NCI-H2081 treated with DMSO at 0.1 percent for 48 hours (cell line): Measurements from ENCODE around the gene TEX36.
"Not testable (repeated sequence)": the region's sequence is repeated elsewhere in the genome, so short reads cannot be mapped to it uniquely, and the experiment has no call there.

Experiments
- DNase-seq: peaks from one replicate; lab custom pipeline; 2025; lab: John Stamatoyannopoulos, UW

The TEX36 gene

DNA sequence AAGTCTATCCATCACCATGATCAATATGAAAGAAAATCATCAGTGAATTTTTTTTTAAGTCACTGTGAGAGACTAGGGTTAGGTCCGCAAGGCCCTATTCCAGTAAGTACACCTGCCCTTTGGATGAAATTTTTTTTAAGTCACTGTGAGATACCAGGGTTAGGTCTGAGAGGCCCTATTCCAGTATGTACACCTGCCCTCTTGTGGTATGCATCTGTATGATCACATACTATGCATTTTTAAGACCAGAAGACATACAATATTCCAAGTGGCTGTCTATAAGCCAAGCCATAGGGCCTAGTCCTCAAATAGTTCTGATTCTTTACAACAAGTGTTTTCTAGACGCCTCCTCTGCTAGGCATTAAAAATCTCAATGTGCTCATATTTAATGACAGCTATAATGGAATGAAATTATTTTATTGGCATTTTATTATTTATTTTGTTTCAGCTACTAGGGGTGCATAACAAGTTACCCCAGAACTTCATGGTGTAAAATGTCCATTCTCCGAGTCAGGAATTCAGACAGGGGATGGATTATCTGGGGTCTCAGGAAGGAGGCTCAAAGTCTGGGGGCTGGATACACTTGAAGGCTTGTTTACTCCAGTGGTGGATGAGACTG lies 53.1 kb downstream of the TEX36 start:
- peak; percentile 11 for DNase-seq

GRCh38 chr10:125628104-125629049 lies 54.6 kb downstream of the TEX36 start:
- DNase-seq = no peak

GRCh38 chr10:125627646-125628045 lies 55.3 kb downstream of the TEX36 start:
- no peak for DNase-seq

DNA sequence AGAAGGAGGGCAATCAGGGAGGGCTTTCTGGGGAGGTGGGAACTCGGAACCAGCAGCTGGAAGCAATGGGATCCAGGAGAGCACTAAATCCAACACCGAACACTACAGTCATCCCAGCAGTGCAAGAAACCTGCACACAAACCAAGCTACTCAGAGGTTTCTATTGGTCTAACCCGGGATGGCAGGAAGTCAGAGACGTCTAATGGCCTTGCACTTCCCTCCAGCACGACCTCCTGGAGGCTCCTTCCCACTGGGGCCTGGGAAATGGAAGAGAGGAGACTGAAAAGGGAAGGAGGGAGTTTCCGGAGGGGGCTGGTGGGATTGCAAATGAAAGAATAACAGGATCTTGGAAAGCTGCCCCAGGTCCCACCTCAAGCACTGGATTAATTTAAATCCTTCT lies 56.3 kb downstream of the TEX36 start:
- DNase-seq = no peak

GRCh38 chr10:125625586-125625985 lies 57.4 kb downstream of the TEX36 start:
- no peak for DNase-seq

DNA sequence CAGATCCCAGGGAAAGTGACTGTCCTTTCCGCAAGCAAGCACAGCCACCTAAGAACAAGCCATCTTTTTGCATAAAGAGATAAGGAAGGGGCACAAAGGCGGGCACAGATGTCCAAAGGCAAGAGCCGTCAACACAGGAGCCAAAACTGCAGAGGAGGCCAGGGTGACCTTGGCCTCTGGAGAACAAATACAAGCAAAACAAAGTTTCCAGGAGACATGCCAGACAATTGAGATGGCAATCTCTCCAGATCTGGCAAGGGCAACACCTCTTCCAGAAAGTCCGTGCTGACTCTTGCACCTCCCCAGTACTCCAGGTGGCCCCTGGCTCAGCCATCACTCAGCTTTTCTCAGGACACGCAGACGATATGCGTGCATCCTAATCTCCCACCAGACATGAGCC lies 58.2 kb downstream of the TEX36 start:
- DNase-seq = no peak

DNA sequence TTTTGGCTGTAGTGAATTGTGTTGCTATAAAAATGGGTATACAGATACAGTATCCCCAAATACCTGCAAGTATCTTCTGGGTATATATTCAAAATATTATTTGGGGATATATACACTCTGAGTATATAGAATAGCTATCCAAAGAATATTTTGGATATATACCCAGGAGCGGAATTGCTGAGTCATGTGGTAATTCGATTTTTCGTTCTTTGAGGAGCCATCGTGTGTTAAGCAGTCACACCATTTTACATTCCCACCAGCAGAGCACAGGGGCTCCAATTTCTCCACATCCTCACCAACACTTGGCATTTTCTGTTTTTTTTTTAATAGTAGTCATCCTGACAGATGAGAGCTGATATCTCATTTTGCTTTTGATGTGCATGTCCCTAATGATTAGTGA lies 61.9 kb downstream of the TEX36 start:
- no peak for DNase-seq

DNA sequence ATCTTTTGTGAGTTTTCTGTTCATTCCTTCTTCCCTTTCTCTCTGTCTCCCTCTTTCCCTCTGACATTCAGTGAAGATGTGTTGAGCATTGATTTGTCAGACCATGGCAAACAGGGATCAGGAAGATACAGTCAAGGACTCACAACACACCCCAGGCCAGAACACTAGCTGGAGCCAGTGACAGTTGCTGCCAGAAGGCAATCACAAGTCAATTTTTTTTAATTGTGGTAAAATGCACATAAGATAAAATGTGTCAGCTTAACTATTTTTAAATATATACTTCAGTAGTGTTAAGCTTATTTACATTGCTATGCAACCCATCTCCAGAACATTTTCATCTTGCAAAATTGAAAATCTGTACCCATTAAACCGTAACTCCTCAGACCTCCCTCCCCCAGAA lies 62.6 kb downstream of the TEX36 start:
- no peak for DNase-seq

DNA sequence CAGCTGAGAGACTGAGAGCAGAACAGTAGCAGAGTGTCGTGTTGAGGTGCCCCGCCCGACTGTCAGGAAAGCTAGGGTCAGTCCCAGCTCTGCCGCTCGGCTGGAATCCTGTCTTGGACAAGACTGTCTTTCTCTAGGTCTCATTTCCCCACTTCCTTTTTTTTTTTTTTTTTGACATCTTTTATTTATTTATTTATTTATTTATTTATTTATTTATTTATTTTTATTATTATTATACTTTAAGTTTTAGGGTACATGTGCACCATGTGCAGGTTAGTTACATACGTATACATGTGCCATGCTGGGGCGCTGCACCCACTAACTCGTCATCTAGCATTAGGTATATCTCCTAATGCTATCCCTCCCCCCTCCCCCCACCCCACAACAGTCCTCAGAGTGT lies 69.9 kb downstream of the TEX36 start:
- DNase-seq = not testable (repeated sequence)

- no peak for DNase-seq
Measured at GRCh38 chr10:125611756-125612155, 71.2 kb downstream of the TEX36 start.

GRCh38 chr10:125611216-125611615 lies 71.7 kb downstream of the TEX36 start:
- no peak for DNase-seq

DNA sequence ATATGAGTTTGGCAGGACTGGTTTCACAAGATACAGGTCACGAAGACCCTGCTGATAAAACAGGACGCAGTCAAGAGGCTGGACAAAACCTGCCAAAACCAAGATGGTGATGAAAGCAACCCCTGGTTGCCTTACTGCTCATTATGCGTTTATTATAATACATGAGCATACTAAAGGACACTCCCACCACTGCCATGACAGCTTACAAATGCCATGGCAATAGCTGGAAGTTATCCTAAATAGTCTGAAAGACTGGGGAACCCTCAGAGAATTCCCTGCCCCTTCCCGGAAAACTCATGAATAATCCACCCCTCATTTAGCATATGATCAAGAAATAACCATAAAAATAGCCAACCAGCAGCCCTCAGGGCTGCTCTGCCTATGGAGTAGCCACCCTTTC lies 73.1 kb downstream of the TEX36 start:
- DNase-seq = no peak

GRCh38 chr10:125608474-125608873 lies 74.5 kb downstream of the TEX36 start:
- no peak for DNase-seq

- DNase-seq = no peak
Measured at GRCh38 chr10:125607689-125608290, 75.2 kb downstream of the TEX36 start.

GRCh38 chr10:125606414-125607010 lies 76.5 kb downstream of the TEX36 start:
- no peak for DNase-seq
